DMS79 (cell line): ENCODE data around the gene ATP1B1.

ENCODE experiments used
- DNase-seq: peaks from one replicate; lab custom pipeline; 2025; lab: John Stamatoyannopoulos, UW

Gene ATP1B1

GRCh38 chr1:169106095-169106920 is at the start of gene ATP1B1:
Gene ATP1B1 (plus strand): TSS chr1:169106690. CDS start chr1:169106830, 140 bp downstream.
- DNase-seq = peak; percentile 85

- DNase-seq = no peak
These were observed 47.1 kb upstream of the ATP1B1 start for GRCh38 chr1:169059421-169059820.

DNA sequence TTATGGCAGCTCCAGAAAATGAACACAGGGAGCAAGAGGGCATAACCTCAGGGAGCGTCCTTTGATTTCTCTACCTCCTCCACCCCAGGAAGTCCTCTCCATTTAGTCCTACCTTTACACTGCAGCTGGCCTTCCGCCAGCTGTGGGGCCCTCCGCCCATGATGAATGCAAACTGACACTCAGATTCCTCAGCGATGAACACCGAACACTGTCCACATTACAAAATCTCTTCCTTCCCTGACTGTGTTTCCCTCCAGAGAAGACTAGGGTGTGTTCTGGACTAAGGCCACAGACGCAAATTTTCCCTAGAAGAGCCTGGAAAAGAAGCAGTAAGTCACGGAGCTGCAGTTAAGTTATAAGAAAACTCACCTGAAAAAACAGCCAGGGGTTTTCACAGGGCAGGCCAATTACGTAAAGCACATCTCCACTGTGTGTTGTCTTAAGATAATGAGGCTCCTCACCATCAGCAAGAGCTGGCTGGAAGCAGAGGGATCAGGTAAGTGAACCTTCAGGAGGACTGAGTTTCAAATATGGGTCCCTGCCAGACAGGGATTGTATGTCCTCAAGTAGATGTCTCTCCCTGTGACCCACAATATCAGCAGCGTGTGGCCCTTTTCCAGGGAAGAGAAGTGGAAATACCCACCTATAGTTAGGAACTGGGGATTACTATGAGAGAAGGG is 46.3 kb upstream of the ATP1B1 start:
- DNase-seq = no peak

- no peak for DNase-seq
These were observed 45.4 kb upstream of the ATP1B1 start for GRCh38 chr1:169060919-169061639.

GRCh38 chr1:169062152-169062551 is 44.3 kb upstream of the ATP1B1 start:
- no peak for DNase-seq

- DNase-seq = no peak
These were observed 42.4 kb upstream of the ATP1B1 start for GRCh38 chr1:169064103-169064502.

GRCh38 chr1:169070547-169070946 is 35.9 kb upstream of the ATP1B1 start:
- no peak for DNase-seq

DNA sequence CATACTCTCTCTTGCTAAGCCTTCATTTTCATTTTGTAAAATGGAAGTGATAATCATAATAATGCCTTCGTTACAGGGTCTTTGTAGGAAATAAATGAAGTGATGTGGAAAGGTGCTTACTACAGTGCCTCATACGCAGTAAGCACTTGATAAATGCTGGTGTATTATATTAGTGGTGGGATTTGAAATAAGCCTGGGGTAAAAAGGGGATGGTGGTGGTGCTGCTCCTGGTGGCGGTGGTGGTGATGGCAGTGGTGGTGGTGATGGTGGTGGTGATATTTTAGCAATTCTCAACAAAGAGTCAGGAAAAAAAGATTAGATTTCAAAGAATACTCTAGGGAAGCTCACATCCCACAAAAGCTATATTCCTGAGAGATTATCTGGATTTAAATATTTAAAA is 35.5 kb upstream of the ATP1B1 start:
- no peak for DNase-seq

DNA sequence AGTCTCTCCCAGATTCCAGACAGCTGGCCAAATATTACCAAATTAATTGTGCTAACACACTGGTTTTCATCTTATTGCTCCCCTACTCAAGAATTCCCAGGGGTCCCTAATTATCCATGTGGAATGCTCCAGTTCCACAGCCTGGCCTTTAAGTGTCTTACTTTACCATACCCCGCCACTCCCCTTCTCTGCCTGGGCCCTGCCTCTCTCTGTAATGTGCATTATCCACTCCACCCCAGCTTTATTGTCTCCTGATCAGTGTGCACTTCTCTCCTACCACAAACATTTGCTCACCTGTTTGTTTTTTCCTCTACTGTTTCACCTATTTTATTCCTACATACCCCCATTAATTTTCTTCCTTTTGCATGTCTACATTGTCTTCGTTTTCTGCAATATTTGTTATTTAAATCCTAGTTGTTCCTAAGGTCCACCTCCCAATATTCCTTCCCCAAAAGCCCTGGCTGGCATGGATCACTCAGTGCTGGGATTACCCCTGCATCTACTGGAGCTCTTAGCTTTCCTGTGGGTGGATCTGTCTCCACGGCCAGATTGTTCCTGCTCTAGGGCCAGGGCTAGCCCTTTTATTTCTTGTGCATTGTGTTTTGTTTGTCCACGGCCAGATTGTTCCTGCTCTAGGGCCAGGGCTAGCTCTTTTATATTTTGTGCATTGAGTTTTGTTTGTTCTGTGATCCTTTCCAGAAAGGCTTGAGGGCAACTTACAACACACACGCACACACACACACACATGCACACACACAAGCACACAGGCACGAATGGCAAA is 33.4 kb upstream of the ATP1B1 start:
- no peak for DNase-seq

DNA sequence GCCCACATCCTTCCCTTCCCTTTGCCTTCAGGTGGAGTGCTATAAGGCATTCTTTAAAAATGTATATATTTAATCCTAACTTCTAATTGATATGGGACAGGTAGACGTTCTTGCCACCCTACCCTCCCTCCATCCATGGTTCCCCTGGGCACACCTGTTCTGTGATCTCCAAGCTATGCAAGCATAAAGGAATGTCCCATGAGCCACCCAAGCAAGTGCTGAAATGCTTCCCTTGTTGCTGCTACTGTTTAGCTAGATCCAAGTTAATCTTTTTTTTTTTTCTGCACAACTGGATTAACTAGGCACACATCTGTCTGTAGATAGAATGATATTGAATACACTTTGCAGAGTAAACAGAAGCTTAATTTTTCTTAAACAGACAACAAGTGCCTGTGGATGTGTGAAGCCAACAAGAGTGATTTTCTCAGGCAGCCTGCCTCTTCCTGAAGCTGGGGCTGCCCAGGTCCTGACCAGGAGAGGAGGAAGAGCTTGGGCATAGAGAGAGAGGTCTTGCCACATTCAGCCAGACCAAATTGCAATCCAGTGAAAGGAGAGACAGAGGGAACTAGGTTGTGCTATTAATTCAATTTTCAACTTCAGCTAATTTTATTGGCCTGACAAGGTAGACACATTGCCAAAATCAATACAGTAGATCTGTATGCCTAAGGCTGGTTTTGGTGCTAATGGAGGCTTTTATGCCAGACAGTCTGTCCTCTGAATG is 28.2 kb upstream of the ATP1B1 start:
- no peak for DNase-seq

- no peak for DNase-seq
These were observed 24.9 kb upstream of the ATP1B1 start for GRCh38 chr1:169081503-169082123.

GRCh38 chr1:169085911-169086310 is 20.6 kb upstream of the ATP1B1 start:
- no peak for DNase-seq

DNA sequence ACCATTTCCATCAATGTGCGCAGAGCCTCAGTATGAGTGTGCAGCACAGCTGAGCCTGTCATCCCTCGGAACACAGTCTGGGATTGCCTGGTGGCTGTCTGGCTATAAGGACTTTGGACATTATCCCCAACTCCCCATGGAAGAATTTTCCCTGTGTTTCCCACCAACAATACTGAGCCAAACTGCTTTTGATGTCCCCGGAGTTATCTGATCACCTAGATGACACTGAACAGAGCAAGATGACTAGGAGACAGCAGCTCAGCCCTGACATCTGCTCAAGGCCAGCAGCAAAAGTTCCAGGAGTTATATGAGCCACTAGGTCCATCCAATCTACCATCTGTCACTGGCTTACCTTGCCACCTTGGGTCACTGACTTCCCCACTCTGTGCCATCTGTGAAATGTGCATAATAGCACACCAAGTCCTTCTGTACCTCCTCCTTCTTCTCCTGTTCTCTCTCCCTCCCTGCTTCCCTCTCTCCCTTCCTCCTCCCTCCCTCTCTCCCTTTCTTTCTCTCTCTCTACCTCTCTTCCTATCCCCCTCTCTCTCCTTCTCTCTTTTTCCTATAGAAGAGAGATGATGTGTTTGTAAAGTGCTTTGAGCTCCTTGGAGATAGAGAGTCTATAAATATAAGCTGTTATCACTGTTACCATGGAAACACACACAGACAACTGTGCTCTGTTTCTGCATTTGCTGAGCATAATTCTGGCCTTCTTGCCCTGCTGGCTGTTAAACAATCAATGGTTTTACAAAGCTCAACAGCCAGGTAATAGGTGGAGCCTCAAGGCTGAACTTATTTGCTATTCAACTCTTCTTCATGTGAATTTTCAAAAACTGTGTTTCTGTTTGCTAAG is 19.7 kb upstream of the ATP1B1 start:
- no peak for DNase-seq

DNA sequence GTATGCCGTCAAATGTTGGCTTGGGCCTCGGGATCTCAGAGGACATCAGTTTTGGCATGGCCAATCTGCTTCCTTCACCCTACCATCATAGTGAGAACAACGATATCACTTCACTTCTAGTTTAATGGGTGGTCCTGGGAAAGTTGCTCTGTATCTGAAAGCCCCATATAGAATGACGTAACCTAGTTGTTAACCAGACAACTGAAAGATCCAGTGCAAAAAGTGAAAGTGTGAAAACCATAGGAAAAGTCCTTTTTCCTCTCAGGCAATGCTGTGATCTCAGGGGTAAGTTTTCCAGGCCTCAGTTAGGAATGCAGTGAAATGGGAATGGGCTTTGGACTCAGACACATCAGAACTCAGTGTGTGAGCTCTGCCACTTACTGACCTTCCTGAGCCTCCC is 18.6 kb upstream of the ATP1B1 start:
- no peak for DNase-seq

- no peak for DNase-seq
These were observed 16.7 kb upstream of the ATP1B1 start for GRCh38 chr1:169089776-169090175.

DNA sequence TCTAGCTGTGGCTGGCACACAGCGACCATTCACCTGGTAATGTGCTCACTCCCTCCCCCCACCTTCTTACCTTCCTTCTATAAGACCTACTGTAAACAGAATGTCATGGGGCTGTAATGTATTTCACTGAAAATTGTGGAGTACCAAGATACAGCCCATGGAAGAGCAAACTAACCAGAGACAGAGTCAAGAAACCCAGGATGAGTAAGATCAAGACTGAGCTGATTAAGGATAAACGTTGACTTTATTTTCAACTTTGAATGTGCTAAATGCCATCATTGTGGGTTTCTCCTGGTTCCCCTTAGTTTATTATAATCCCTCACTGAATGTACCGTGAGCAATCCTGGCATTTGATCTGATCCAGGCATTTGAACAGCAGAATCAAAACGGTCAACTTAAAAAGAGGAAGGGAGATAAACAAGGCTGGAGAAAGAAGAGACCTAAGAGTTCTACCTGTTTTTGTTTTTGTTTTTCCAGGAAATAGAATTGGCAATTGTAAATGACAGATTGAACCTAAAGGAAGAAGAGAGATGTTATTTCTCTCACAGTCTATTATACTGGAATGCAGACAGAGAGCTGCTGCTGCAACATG is 16.1 kb upstream of the ATP1B1 start:
- no peak for DNase-seq

GRCh38 chr1:169090900-169091311 is 15.6 kb upstream of the ATP1B1 start:
- no peak for DNase-seq

- DNase-seq = no peak
These were observed 15.0 kb upstream of the ATP1B1 start for GRCh38 chr1:169091480-169091941.

DNA sequence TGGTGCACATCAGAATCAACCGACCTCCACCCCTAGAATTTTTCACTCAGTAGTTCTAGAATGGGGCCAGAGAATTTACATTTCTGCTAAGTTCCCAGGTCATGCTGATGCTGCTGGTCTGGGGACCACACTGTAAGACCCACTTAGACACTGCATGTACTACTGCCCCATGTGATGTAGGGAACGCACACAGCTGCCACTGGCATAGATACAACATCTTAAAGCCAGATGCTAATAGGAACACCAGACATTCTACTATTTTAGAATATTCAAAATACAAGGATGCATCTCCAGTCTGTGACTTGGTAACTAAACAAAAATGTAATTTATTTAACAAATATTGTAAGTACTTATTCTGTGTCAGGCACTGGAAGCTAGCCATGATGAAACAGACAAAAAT is 14.1 kb upstream of the ATP1B1 start:
- DNase-seq = no peak
